ENCODE results near the gene HLA-DQB2. TPM values are rescaled to one million over a fixed set of nuclear protein-coding genes. Genes with fewer than 3 reads are reported as not detected.

The HLA-DQB2 gene
- total and polyA plus RNA-seq, 2 of the 8 experiments (the other 6 are each of a cell fraction or from before 2014, with no cell fraction given), result not detected

DNA sequence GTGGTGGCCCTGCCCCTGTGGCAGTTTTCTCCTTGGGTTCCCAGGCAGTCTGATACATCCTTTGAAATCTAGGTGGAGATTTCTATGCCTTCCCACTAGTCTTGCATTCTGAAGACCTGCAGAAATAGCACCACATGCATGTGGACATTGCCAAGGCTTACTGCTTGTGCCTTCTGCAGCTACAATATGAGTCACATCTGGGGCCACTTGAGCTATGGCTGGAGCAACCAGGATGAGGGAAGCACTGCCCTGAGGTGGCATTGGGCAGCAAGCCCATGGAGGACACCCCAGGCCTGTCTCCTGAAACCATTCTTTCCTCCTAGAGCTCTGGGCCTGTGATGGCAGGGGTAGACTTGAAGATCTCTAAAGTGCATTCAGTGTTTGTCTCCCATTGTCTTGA is 15.7 kb upstream of the HLA-DQB2 start:
- no peaks in the 10 kb centered on the region for H4K20me1 ChIP-seq (replicated peaks in 1 of 2; ENCODE audit: control insufficient read depth in 1 of 2, insufficient read depth in 2 of 2, low read length in 2 of 2)
- DNase-seq (ENCODE audit: low read depth in 1 of 2, low spot score in 2 of 2) (no peak), FAIRE-seq (no peak)
- H2BK120ac ChIP-seq (replicated peaks; ENCODE audit: low read depth, low read length), result no peak overlapping the region
- H3K36me3 ChIP-seq (ENCODE audit: control insufficient read depth in 2 of 4, insufficient read depth in 4 of 4, low read length in 3 of 4), result no peaks in the 10 kb centered on the region
- no peaks in the 10 kb centered on the region for H3K27me3 ChIP-seq (replicated peaks in 1 of 4; ENCODE audit: control insufficient read depth in 3 of 4, extremely low read depth in 1 of 4, insufficient read depth in 3 of 4, low read length in 3 of 4)
- CTCF ChIA-PET (ENCODE audit: partially characterized antibody), result interaction anchor here (0.9 to 1.3 kb wide), 7 partner anchors 12 to 365 kb away, joined by 3 to 5 read pairs (median 3); no protein-coding TSS in a partner anchor
- TF ChIP-seq ZNF274 (IDR thresholded peaks at IDR 0.05; ENCODE audit: borderline replicate concordance, extremely low read depth, low read length), result no peak
- TF ChIP-seq SIX5 (IDR thresholded peaks at IDR 0.05; ENCODE audit: low read depth, low read length), result no peak
- TF ChIP-seq SIN3A (conservative IDR thresholded peaks at IDR 0.05 in 1 of 2, IDR thresholded peaks at IDR 0.05 in 1 of 2; ENCODE audit: low read depth in 1 of 2, low read length in 2 of 2), result no peak
- no peak for TF ChIP-seq PHF8 (conservative IDR thresholded peaks at IDR 0.05; ENCODE audit: low read depth, low read length)
- TF ChIP-seq GTF2F1 (IDR thresholded peaks at IDR 0.05; ENCODE audit: borderline replicate concordance, low read depth, low read length), result no peak
- TF ChIP-seq HDAC2 (IDR thresholded peaks at IDR 0.05; ENCODE audit: borderline replicate concordance in 1 of 2, low read depth in 2 of 2, low read length in 2 of 2), result no peak
- no peak for TF ChIP-seq ASH2L (IDR thresholded peaks at IDR 0.05; ENCODE audit: low read length)
- TF ChIP-seq SIRT6 (IDR thresholded peaks at IDR 0.05; ENCODE audit: low read length), result no peak
- TF ChIP-seq YY1 (IDR thresholded peaks at IDR 0.05; ENCODE audit: low read depth, low read length), result no peak
- no peak for TF ChIP-seq POLR2AphosphoS5 (IDR thresholded peaks at IDR 0.05; ENCODE audit: low read depth, low read length)
- TF ChIP-seq HDAC6 (IDR thresholded peaks at IDR 0.05; ENCODE audit: low read depth, low read length), result no peak
- TF ChIP-seq BCL11A (IDR thresholded peaks at IDR 0.05; ENCODE audit: low read depth in 2 of 2, low read length in 2 of 2), result no peak
- TF ChIP-seq SP1 (IDR thresholded peaks at IDR 0.05; ENCODE audit: low read depth, low read length), result no peak
- no peak for TF ChIP-seq TCF12 (IDR thresholded peaks at IDR 0.05; ENCODE audit: low read depth, low read length)
- TF ChIP-seq CTBP2 (IDR thresholded peaks at IDR 0.05; ENCODE audit: borderline replicate concordance, insufficient read depth, insufficient read length, low read length), result no peak
- no peak for TF ChIP-seq RAD21 (IDR thresholded peaks at IDR 0.05 in 1 of 2, conservative IDR thresholded peaks at IDR 0.05 in 1 of 2; ENCODE audit: low read depth in 2 of 2, low read length in 2 of 2)
- no peaks in the 10 kb centered on the region for H3K9me3 ChIP-seq (ENCODE audit: insufficient read depth in 2 of 2, low read depth in 1 of 2, low read length in 1 of 2)
- no peak overlapping the region for H3K4me3 ChIP-seq (ENCODE audit: extremely low read depth in 1 of 4, insufficient read depth in 2 of 4, low read depth in 3 of 4, low read length in 4 of 4)
- no peak overlapping the region for H3K9ac ChIP-seq (replicated peaks in 1 of 4; ENCODE audit: extremely low read depth in 1 of 4, low read depth in 3 of 4, low read length in 3 of 4)
- no peak overlapping the region for H4K91ac ChIP-seq (replicated peaks; ENCODE audit: insufficient read length, low read length)
- no peak overlapping the region for H3K4ac ChIP-seq (replicated peaks; ENCODE audit: insufficient read length, low read depth, low read length)
- H3K56ac ChIP-seq (replicated peaks; ENCODE audit: insufficient read length, low read depth, low read length), result no peak overlapping the region
- H2AK5ac ChIP-seq (ENCODE audit: low read depth, low read length), result no peak overlapping the region
- H2BK15ac ChIP-seq (ENCODE audit: low read length), result no peak overlapping the region
- H3K23ac ChIP-seq (ENCODE audit: insufficient read length), result no peak overlapping the region
- no peaks in the 10 kb centered on the region for H3K4me1 ChIP-seq (replicated peaks in 1 of 4; ENCODE audit: control insufficient read depth in 3 of 4, insufficient read depth in 4 of 4, low read length in 3 of 4)
- H3K4me2 ChIP-seq (ENCODE audit: insufficient read depth in 1 of 2, low read depth in 2 of 2, low read length in 2 of 2), result no peak overlapping the region
- no peak overlapping the region for H4K5ac ChIP-seq (ENCODE audit: insufficient read length, low read depth, low read length)
- H2AFZ ChIP-seq (ENCODE audit: low read length), result no peak overlapping the region
- H3K18ac ChIP-seq (ENCODE audit: extremely low read depth, low read length), result no peak overlapping the region
- POLR2A ChIA-PET (ENCODE audit: partially characterized antibody), result no interaction called here
- no peak overlapping the region for H4K8ac ChIP-seq (ENCODE audit: extremely low read depth, insufficient read depth, low read length)
- no peak overlapping the region for H2BK12ac ChIP-seq (ENCODE audit: low read depth, low read length)
- no peaks in the 10 kb centered on the region for H3K23me2 ChIP-seq (ENCODE audit: low read depth, low read length)
- H2BK5ac ChIP-seq (ENCODE audit: low read depth, low read length), result no peak overlapping the region
- no peaks in the 10 kb centered on the region for H3K79me2 ChIP-seq (ENCODE audit: control insufficient read depth in 1 of 2, insufficient read depth in 2 of 2, low read length in 2 of 2)
- H3K14ac ChIP-seq (ENCODE audit: insufficient read length), result no peak overlapping the region
- no peak overlapping the region for H3K27ac ChIP-seq (ENCODE audit: low read depth, low read length)
- H2BK20ac ChIP-seq (ENCODE audit: low read length), result no peak overlapping the region
- no peaks in the 10 kb centered on the region for H3K79me1 ChIP-seq (ENCODE audit: low read depth, low read length)
